GM18526 (cell line): ENCODE data around the gene ACBD7.

ENCODE experiments used
- POLR2A ChIP-seq: IDR thresholded peaks from 3 replicates; pipeline ENCODE4 v1.6.1; 2011; ENCODE audit not compliant: insufficient read length; ENCODE audit errors: extremely low read depth

Gene ACBD7

DNA sequence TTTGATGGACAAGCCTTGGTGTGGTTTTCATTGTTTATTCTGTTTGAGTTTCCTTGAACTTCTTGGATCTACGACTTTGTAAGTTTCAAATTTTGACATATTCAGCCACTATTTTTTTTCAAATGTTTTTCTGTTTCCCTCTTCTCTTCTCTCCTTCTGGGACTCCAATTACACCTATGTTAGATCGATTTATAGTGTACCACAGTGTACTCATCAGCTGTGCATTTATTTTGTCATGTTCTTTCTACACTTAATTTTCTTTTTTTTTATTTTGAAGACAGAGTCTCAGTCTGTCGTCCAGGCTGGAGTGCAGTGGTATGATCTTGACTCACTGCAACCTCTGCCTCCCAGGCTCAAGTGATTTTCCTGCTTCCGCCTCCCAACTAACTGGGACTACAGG lies 28.7 kb downstream of the ACBD7 start:
- TF ChIP-seq POLR2A: no peak

DNA sequence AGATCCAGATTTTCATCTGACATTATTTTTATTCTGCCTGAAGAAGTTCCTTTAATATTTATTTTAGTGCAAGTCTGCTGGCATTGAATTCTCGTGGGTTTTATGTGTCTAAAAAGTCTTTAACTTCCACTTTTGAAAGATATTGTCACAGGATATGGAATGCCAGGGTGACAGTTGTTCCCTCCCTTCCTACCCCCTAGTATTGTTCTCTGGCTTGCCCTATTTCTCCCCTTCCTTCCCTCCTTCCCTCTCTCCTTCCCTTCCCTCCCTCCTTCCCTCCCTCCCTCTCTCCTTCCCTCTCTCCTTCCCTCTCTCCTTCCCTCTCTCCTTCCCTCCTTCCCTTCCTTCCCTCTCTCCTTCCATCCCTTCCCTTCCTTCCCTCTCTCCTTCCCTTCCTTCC lies 29.9 kb downstream of the ACBD7 start:
- TF ChIP-seq POLR2A: no peak

- TF ChIP-seq POLR2A: no peak
Observed at GRCh38 chr10:15053061-15053460, 35.5 kb downstream of the ACBD7 start.

DNA sequence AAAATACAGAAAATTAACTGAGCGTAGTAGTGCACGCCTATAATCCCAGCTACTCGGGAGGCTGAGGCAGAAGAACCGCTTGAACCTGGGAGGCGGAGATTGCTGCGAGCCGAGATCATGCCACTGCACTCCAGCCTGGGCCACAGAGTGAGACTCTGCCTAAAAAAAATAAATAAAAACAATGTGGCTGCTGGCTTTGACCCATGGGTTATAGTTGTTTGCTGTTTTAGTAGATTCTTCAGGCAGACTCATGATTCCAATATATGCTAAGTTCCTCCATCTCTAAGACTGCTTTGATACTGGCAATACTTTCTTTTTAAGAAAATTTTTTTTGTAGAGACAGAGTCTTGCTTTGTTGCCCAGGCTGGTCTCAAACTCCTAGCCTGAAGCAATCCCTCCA lies 36.5 kb downstream of the ACBD7 start:
- no peak for TF ChIP-seq POLR2A

DNA sequence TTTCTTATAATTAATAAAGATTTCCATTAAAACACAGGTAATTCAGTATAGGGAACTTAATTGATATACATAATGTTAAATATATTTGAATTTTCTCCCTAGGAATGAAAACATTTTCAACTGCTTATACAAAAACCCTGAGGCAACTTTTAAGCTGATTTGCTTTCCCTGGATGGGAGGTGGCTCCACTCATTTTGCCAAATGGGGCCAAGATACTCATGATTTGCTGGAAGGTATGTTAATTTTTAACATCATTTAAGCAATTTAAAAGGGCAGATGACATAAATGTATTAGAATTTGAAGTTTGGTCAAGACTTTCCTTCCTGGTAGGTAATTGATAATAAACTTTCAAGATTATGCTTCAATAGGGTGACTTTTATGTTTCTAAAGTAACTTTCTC lies 39.0 kb downstream of the ACBD7 start:
- no peak for TF ChIP-seq POLR2A

DNA sequence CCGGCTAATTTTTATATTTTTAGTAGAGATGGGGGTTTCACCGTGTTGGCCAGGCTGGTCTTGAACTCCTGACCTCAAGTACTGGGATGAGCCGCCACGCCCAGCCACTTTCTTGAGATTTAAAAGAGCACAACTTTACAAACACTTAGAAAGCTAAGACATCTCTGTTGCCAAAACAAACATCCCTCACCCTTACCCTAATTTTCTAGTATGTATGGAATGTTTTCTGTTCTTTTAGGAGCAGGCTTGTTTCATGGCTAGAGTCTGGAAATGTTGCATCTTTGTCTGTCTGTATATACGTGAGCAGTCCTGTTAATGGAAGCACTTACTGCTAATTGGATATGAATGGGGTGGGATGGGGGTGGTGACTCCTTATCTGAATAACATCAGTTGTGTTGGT lies 42.0 kb downstream of the ACBD7 start:
- no peak for TF ChIP-seq POLR2A

DNA sequence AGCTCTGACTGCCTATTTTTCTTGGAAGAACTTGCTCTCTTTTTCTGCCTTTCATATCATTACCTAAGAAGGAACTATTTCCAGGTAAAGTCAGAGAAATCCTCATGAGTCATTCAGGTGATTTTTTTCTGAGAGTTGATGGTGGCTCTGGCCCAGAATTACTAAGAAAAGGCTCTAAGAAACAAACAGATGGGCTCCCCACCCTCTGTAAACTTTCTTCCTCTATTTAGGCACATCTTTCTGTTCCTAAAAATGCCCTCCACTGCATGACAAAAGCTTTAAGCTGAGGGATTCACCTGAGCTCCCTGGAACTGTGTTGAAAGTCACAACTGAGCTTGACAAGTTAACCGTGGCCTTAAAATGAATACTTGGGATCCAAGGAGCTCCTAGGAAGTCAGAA lies 43.2 kb downstream of the ACBD7 start:
- TF ChIP-seq POLR2A: no peak

GRCh38 chr10:15043674-15044073 lies 44.9 kb downstream of the ACBD7 start, which contains the start of gene OLAH:
TSS of gene OLAH (plus strand) at chr10:15043943. CDS start at chr10:15047289, 3,346 bp downstream.
- TF ChIP-seq POLR2A: no peak

- TF ChIP-seq POLR2A: no peak
Observed at GRCh38 chr10:15038416-15038815, 50.2 kb downstream of the ACBD7 start.

GRCh38 chr10:15037691-15038090 lies 50.9 kb downstream of the ACBD7 start:
- no peak for TF ChIP-seq POLR2A

- no peak for TF ChIP-seq POLR2A
Observed at GRCh38 chr10:15035385-15036301, 52.9 kb downstream of the ACBD7 start.

GRCh38 chr10:15027741-15028140 lies 60.8 kb downstream of the ACBD7 start:
- no peak for TF ChIP-seq POLR2A
